ENCODE results near the gene FAM229B.

Gene FAM229B

GRCh38 chr6:112144145-112144926, 56.9 kb downstream of the FAM229B start:
- DNase-seq (ENCODE audit: low spot score), result no peak

- DNase-seq (ENCODE audit: low spot score), result no peak
Measured at GRCh38 chr6:112145080-112145573, 57.7 kb downstream of the FAM229B start.

- no peak for DNase-seq (ENCODE audit: low spot score)
Measured at GRCh38 chr6:112148103-112148502, 60.7 kb downstream of the FAM229B start.

- no peak for DNase-seq (ENCODE audit: low spot score)
Measured at GRCh38 chr6:112149236-112149635, 61.8 kb downstream of the FAM229B start.

GRCh38 chr6:112149719-112150263, 62.4 kb downstream of the FAM229B start:
- no peak for DNase-seq (ENCODE audit: low spot score)

GRCh38 chr6:112150363-112150762, 63.0 kb downstream of the FAM229B start:
- no peak for DNase-seq (ENCODE audit: low spot score)
